Fibroblast of skin of left quadriceps (primary cell): ENCODE results near the gene GNG2.
A peak's percentile ranks its signal among the peaks of the same experiment; 100 is the strongest.

ENCODE experiments used
- DNase-seq, 2 experiments: peaks; one replicate each; pipeline ENCODE4 v3.0.0-alpha.2; 2013; ENCODE audit warnings: low read depth in 2 of 2

GNG2 gene

DNA sequence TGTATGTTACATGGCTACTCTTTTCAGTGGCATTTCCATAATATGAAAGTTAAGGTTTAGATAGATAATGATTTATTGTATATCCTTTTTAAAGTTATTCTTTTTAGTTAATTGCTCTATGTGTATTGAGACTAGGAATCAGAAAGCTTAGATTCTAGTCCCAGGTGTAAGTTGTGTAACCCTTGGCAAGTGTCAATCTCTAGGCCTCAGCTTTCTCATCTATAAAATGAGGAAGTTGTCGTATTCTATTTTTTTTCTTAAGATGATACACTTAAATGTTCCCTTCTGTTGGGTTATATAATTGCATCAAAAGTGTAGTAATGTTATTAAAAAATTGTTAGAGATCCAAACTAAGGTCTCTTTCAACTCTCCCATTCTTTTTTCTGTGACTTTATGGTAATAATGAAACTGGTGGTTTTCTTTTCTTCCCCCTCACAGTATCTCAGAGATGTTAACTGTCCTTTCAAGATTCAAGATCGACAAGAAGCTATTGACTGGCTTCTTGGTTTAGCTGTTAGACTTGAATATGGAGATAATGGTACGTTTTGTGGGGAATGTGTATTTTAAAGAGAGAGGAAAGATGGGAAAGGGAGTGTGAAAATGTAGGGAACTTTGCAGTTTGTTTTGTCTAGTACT is 133.0 kb downstream of the GNG2 start:
- no peak for DNase-seq

DNA sequence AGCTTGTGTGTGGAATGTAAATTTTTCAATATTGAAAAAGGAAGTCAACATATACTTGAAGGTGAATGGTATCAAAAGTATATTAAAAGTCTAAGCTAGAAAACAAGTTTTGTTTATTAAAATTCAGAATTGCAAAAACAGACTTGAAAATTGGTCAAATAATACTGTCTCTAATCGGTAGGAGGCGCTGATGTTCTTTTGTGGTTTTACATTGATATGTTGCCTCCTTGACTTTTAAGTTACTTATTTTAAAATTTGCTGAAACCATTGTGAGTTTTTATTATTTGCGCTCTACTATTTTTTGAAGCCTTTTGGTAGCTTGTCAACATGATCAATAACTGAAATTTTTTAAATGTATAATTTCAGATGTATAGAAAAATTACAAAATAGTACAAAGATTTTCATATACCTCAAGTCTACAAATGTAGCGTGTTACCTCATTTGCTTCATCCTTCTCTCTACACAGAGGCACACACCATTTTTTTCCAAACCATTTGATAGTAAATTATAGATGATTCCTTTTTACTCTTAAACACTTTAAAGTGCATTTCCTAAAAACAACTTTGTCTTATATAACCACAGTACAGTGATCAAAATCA is 135.8 kb downstream of the GNG2 start:
- no peak for DNase-seq

DNA sequence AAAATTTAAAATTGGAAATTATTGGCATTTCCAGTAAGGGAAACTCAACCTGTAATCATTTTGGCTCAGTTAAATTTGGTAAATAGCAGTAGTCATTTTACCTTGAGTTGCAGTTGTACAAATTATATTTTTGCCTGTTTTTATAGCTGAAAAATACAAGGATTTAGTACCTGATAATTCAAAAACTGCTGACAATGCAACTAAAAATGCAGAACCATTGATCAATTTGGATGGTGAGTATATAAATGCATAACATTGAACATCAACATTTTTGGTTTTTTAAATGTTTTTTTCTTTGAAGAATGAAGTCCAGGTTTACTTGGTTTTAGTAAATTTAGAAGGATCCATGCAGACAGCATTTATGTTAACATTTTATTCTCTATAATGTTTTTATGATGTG is 137.9 kb downstream of the GNG2 start:
- no peak for DNase-seq

DNA sequence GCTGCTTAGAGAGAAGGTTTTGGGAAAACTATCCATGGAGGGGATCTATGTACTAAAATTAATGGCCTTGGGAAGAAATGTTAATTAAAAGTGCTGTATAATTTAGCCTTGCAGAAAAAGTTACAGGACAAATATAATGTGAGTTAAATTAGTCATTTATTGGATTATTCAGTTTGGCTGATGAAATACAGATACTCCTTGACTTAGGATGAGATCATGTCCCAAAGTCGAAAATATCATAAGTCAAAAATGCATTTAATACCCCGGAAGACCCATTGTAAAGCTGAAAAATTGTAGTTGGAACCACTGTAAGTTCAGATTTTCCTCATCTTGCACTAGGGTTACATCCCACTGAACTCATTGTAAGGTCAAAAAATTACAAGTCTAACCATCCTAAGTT is 138.7 kb downstream of the GNG2 start:
- peak; percentile 41 to 45 for DNase-seq

DNA sequence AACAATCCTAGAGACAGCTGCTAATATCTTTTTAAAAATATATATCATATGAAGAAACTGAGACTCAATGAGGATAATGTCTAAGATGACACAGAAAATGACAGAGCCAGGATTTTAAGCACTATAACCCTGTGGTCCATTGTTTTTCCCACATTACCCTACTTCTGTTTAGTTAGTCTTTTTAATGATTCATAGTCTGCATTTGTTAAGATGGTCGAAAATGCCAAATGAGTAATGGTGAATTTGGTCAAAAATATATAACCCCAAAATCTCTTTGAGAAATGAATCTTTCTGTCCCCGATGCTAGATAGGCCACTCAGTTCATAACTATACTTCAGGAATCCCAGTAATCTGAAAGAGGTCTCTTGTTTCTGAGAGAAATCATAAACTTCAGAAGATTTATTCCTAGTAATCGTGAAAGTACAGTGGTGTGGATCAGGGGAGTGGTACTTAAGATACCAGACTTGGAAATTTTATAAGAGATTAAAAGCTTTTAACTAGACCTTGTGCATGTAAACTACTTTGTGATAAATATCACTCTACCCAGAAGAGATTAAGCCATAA is 139.7 kb downstream of the GNG2 start:
- DNase-seq = no peak

- DNase-seq = no peak
Observed at GRCh38 chr14:52000696-52001095, 140.3 kb downstream of the GNG2 start.

GRCh38 chr14:52002542-52002941 is 142.1 kb downstream of the GNG2 start:
- DNase-seq = no peak

GRCh38 chr14:52003324-52003723 is 142.9 kb downstream of the GNG2 start:
- DNase-seq = no peak

GRCh38 chr14:52005625-52006024 is 145.2 kb downstream of the GNG2 start:
- no peak for DNase-seq

- no peak for DNase-seq
Observed at GRCh38 chr14:52006361-52006760, 145.9 kb downstream of the GNG2 start.

- no peak for DNase-seq
Observed at GRCh38 chr14:52007211-52007610, 146.8 kb downstream of the GNG2 start.

DNA sequence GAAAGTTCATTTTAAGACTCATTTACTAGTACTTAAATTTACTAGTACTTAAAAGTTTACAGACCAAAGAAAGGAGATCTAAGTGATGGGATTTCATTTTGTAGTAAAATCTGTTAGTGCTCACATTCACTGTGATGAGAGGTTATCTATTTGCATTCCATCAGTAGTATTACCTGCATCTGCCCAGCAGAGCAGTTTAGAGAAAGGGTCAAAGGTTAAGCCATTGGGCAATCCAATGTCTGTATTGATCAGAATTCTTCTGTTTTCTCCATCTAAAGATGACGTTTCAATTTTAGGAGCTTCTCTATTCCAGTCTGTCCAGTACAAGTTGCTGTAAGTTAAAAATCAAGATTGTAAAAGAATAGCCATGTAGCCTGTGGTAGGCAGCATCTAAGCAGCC is 147.2 kb downstream of the GNG2 start:
- no peak for DNase-seq

GRCh38 chr14:52008136-52008535 is 147.7 kb downstream of the GNG2 start:
- no peak for DNase-seq

- no peak for DNase-seq
Observed at GRCh38 chr14:52010173-52010693, 149.8 kb downstream of the GNG2 start.

- DNase-seq = no peak
Observed at GRCh38 chr14:52011523-52011922, 151.1 kb downstream of the GNG2 start.

DNA sequence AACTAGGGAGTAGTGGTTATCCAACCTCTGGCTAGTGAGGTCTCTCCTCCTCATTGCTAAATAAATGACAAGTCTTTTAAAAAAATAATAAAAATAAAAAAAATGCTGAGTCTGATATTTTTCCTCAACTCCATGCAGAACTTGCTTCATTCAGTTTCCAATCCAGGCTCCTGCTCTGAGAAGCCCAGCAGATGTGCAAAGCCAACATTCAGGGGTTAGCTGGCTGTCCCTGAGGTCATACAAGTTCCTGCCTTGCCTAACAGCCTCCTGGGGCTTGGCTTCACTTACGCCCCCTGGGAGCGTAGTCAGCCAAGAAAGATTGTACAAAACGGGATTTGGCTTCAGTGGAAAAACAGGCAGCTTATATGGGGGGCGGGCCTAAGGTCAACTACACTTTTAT is 152.2 kb downstream of the GNG2 start:
- DNase-seq = no peak

- no peak for DNase-seq
Observed at GRCh38 chr14:52013984-52014600, 153.7 kb downstream of the GNG2 start.

DNA sequence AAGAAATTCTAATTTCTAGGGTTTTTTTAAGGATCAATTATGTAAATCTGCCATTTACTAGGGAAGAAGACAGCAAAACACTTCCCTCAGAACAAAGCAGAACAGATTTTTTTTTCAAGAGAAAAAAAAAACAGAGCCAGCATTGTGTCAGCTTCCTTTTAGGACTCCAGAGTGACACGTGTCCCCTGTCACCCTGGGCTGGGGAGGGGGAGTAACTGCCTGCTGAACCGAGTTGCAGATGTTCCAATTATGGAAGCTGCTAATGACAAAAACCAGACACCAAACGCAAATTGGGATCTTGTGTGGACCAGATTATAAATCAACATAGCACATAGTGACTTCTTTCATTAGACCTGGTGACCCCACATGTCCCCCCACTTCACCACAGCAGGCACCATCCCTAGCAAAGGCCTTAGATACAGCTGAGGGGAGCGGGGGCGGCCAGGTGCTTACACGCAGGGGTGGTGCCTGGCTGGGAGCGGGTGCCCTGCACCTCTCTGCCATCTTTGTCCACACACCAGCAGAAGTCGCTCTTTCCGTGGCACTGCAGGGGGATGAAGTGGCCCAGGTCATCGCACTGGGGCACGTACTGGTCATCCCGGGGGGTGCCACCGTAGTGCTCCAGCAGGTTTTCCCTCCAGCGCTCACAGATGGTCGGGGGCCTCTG is 154.3 kb downstream of the GNG2 start:
- DNase-seq = no peak

DNA sequence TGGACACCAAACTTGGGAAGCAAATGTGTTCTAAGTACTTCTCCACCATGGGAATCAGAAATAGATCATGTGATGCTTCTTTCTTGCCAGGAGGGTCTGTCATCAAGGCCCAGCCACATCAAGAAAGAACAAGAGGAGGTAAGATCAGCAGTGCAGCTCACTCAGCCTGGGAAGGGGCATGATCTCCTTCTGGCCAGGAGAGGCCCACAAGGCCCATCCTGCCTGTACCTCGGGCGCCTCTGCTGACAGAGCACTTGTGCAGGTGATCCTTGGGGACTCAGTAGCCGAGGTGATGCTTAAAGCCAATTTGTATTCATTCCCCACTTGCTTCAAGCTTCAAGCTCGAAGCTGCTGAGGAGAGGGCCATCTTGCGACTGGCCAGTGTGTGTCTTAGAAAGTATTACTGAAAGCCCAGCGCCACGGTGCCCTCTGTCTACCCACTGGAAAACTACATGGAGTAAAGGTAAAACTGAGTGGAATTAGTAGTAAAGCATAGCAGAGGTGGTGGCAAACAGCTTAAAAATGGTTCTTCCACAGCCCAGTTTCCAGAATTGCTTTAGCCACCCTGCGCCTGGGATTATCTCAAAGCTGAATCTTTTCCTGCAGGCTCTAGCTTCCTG is 155.1 kb downstream of the GNG2 start:
- no peak for DNase-seq

DNA sequence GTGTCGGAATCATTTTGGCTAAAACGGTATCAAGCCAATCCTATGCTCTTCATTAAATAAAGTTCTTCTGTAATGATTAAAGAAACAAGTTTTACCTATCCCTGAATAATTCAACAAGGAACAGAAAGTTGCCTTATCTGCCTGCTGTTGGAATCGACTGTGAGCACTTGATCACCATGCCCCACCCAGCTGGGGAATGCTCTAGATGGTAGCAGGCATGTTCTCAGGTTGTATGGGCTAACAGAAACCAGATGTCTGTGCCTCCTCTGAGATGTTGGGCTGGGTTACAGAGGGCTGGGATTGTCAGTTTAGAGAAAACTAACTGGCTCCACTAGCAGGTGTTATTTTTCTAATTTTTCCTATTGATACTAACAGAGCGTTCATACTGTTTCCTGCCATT is 157.8 kb downstream of the GNG2 start:
- DNase-seq = no peak

DNA sequence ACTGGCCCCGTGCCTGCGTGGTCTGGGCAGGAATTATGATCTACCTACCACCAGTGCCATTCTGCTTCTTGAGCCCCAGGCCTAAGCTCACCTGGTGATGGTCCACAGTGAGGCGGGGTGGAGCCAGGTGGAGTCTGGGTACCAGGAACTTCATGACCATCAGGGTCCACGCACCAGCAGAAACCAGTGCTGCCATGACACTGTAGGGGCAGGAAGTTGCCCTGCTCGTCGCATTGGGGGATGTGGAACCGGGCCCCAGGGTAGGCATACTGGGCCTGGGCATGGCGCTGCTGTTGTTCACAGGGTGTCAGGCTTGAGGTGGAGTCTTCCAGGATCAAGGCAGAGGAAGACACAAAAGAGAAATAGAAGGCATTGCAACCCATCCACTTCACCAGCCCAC is 158.6 kb downstream of the GNG2 start:
- DNase-seq = no peak
